Forelimb muscle (tissue), 1 donor: Measurements from ENCODE around the gene PROSER1. TPM values are rescaled to one million over a fixed set of nuclear protein-coding genes. Genes with fewer than 3 reads are reported as not detected.
"Not testable (repeated sequence)": the region's sequence is repeated elsewhere in the genome, so short reads cannot be mapped to it uniquely, and the experiment has no call there.

Experiments used
- DNase-seq: peaks from one replicate; pipeline ENCODE4 v3.0.0-alpha.2; 2013; ENCODE audit warnings: low read depth
- polyA plus RNA-seq: library from polyadenylated mRNA; unstranded; fragments of 120-200 nt; gene quantifications from one replicate; pipeline ENCODE4 v1.2.1, GENCODE V29; 2013; ENCODE audit not compliant: insufficient read length

The PROSER1 gene
- polyA plus RNA-seq: 23.0 TPM

DNA sequence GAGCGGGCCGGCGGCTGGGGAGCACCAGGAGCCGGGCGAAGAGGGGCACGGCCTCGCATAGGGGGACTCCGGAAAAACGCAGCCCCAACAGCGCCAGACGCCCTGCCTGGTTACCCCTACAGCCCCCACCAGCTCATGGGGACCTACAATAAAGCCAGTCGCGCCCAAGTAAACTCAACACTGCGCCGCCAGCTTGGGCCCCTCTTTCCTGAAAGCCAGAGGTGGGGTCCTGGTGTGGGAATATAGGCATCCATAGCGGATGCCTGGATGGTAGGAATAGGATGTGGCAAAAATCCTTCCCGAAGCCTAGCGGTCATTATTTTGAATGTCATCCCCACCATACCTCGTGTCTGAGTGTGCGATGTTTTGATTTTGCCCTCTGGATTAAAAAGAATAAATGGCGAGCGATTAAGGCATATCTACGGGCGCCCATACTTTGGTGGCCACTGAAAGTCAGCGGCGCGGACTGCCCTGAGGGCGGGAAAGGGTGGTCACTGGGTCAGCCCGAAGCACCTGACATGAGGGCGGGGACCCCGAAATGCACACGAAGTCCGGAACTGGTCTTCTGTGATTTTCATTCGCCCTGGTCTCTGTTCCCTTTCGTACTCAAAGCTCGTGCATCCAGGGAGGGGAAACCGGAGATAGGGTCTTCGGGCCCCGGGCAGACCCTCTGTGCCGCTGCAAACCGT, at the start of gene PROSER1, which contains the start of gene NHLRC3:
Gene PROSER1 (minus strand): TSS at position 210 of the 689 bp plus-strand sequence. CDS start 847 bp downstream, outside the sequence.
Gene NHLRC3 (plus strand): TSS at position 577 of the 689 bp plus-strand sequence. CDS start 184 bp downstream, outside the sequence.
- peak; percentile 84 for DNase-seq

DNA sequence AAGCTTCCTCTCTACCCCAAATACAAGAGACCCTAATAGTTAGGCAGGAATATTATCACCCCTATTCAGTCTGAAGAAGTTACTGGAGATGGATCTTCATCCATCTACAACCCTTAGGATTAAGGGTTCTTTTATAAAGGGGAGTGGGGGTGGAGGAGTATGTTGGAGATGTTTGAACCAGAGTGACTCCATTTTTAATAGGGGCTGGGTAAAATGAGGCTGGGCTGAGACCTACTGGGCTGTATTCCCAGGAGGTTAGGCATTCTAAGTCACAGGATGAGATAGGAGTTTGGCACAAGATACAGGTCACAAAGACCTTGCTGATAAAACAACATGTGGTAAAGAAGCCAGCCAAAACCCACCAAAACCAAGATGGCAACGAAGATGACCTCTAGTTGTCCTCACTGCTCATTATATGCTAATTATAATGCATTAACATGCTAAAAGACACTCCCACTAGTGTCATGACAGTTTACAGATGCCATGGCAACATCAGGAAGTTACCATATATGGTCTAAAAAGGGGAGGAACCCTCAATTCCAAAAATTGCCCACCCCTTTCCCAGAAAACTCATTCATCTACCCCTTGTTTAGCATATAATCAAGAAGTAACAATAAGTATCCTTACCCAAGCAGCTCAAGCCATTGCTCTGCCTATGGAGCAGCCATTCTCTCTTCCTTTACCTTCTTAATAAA, 48.5 kb upstream of the PROSER1 start:
- DNase-seq: not testable (repeated sequence)

DNA sequence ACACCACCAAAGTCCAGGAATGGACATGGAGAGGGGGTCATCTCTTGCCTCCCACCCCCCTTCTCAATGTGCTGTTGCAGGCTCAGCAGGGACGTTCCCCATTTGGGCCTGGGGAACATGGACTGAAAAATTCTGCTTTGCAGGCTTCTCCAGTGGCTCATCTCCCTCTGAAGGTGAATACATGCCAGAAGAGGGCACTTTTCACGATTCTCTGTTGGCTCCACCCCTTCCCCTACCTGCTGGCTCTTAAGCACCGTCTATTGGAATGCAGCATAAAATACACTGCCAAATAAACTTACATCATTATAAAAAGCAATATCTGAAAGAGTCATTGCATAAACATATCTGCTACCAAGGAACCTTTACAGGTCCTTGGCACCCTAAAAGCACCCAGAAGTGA, 36.1 kb upstream of the PROSER1 start:
- no peak for DNase-seq

DNA sequence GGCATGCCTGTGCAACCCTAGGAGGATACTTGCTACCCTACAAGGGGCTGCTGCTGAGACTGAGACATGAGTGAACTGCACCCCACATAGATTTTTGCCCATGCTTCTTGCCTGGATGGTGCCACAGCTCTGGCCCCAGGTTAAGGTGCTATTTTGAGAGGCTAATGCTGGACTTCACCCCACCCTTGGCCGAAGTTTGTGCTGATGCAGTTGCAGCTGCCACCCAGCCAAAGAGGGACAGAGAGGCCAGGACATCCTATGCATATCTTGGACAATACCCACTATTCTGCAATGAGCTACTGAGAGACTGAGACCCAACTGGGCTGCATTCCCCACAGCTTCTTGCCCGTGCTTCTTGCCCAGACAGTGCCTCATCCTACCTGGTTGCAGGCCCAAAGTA, 35.0 kb upstream of the PROSER1 start:
- DNase-seq: no peak

DNA sequence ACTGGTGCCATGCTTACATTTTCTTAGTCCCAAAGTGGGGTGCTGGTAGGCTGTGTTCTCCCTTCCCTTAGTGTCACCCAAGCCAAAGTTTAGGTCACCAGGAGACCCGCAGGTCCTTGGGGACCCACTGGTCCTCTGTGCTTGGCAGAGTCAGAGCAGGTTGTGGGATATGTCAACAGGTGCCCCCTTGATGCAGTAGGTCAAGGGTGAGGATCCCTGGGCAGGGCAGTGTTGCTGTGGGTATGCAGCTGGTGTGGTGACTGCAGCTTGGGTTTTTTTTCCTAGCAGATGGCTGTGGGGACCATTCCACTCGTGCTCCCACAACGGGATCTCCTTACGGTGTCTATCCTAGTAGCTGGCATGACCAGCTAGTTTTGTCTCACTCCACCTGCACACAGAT, 24.1 kb upstream of the PROSER1 start:
- no peak for DNase-seq

DNA sequence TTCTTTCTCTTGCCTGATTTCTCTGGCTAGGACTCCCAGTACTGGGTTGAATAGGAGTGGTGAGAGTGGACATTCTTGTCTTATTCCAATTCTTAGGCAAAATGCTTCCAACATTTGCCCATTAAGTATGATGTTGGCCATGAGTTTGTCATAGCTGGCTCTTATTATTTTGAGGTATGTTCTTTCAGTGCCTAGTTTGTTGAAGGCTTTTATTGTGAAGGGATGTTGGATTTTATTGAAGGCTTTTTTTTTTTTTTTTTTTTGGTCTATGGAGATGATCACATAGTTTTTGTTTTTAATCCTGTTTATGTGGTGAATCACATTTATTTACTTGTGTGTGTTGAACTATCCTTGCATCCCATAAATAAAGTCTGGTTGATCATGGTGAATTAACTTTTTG, 20.2 kb upstream of the PROSER1 start:
- no peak for DNase-seq

DNA sequence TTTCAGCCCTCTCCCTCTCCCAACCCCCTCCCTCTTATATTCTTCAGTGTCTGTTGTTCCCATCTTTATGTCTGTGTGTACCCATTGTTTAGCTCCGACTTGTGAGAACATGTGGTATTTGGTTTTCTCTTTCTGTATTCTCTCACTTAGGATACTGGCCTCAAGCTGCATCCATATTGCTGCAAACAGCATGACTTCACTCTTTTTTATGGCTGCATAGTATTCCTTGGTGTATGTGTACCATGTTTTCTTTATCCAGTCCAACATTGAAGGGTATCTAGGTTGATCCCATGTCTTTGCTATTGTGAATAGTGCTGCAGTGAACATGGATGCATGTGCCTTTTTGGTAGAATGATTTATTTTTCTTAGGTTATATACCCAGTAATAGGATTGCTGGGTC, 18.1 kb upstream of the PROSER1 start:
- DNase-seq: no peak

DNA sequence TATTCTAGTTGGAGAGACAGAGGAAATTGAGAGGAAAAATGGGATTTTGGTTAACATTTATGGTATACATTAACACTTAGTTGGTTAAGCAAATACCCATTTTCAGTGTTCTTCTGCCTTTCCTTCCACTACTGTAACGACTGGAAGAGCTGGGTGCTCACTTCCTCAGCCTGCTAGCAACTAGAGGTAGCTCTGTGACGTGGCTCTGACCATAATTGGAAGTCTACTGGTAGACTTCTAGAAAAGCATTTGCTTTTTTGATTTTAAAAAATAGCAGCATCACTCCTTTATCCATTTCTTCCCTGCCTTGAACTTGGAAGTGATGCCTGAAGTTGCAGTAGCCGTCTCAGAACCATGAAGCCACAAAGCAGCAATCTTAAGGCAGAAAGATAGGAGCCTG, 16.2 kb upstream of the PROSER1 start:
- DNase-seq: no peak

DNA sequence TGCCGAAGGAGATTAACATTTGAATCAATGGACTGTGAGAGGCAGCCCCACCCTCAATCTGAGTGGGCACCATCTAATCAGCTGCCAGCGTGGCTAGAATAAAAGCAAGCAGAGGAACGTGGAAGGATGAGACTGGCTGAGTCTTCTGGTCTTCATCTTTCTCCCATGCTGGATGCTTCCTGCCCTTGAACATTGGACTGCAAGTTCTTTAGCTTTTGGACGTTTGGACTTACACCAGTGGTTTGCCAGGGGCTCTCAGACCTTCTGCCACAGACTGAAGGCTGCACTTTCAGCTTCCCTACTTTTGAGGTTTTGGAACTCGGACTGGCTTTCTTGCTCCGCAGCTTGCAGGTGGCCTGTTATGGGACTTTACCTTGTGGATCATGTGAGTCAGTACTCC, 15.1 kb upstream of the PROSER1 start:
- DNase-seq: no peak

DNA sequence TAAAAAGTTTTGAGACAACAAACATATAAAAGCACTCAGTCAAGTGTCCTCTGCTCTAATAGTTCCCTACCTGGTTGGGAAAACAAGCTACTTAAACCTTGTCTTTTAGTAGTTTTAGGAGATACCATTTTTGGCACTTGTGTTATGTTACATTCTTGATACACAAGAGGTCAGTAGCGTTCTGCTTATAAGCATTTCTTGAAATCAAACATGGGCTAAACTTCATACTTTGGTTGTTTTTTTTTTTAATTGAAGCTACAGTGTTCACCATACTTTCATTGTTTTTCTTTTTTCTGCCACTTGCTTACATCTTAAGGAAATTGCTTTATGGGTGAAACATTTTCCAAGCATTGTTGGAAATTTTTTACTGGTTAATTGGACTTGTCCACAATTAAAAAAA, 13.3 kb upstream of the PROSER1 start:
- DNase-seq: peak; percentile 31

DNA sequence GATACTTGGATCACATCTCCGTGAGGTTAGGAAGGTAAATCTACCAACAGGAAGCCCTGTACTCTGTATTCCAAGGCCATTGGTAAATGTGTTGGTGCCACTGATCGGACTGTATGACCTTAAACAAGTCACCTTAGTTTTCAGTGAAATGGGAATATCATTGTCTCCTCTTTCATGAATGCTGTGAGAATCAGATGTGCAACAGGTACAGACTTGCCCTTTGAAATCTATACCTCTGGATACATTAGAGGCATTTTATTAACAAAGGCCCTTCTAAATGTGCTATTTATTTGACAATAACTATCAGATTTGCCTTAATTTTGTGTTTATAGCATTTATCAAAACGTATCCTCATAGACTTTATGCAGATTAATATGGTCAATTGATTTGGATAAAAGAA, 11.4 kb upstream of the PROSER1 start:
- DNase-seq: no peak

DNA sequence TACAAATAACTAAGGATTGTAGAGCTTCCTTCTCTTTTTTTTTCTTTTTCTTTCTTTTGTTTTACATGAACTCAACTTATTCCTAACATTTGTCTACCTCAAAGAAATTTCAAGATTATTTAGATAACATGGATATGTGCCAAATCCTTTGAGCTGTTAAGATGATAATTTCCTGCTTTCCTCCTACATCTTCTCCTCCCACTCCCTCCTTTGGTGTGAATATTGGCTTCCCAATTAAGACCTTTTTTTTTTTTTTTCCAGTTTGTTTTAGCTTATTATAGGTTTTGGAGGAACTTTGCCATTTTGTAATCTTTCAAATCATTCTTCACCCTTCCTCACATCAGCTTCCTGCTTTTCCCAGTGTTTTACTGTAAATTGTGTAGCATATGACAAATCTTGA, 10.9 kb upstream of the PROSER1 start:
- DNase-seq: no peak

DNA sequence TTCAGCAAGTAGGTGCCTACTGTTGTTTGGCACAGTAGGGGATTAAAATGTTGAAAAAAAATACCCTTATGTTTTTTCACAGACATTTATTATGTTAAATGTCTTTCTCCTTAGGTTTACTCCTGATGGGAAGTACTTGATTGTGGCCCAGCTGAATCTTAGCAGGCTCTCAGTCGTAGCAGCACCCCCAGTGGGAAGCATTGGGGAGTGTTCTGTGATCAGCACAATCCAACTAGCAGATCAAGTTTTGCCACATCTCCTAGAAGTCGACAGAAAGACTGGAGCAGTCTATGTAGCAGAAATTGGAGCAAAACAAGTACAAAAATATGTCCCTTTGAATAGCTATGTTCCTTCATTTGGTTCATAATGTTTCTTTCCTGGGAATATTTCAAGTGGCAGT, 9.7 kb upstream of the PROSER1 start:
- DNase-seq: no peak

DNA sequence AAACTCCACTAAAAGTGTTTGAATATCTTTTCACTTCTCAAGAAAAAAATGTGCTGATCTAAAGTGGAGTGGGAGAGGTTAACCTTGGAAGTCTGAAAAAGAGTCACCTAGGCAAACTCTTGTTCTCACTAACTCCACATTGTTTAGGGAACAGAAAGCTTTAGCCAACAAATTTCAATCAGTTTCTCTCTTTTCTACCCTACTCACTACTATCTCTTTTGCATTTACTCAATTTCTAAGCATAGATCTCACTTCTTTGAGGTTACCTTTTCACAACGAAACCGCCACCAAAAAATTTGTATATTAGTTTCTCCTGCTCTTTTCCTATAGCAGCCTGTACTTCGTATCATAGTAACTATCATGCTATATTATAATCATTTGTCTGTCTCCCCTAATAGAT, 6.6 kb upstream of the PROSER1 start:
- no peak for DNase-seq

DNA sequence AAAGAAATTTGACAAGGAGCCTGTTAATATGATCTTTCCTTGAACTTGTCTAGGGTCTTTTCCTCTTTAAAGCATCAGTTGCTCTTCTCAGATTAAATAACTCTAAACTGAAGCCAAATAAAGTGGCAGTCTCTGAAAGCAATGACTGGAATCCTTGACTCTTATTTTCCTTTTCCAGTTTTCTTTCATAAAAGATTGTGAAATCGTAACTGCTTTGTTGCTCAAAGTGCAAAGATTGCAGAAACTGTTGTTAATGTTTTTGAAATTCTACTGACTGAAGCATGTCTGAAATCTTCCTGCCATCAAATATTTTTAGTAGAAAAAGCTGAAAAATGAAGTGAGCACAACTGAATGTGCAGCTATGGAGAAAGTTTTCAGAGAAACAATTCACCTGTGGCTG, 2.3 kb upstream of the PROSER1 start:
- DNase-seq: no peak

DNA sequence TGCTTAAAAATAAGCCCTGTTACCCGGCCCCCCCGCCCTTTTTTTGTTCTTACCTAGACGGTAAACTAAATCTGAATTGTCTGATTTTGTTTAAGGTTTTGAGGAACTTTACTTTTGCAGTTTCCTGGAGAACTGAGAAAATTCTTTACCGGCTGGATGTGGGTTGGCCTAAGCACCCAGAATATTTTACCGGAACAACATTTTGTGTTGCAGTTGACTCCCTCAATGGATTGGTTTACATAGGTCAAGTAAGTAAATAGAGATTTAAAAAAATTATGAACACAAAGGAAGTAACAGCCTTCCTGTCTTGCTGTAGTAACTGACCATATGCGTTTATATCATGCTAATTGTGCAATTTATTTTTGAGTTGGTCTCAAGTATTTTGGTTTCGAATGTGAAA, 1.2 kb upstream of the PROSER1 start:
- DNase-seq: no peak

DNA sequence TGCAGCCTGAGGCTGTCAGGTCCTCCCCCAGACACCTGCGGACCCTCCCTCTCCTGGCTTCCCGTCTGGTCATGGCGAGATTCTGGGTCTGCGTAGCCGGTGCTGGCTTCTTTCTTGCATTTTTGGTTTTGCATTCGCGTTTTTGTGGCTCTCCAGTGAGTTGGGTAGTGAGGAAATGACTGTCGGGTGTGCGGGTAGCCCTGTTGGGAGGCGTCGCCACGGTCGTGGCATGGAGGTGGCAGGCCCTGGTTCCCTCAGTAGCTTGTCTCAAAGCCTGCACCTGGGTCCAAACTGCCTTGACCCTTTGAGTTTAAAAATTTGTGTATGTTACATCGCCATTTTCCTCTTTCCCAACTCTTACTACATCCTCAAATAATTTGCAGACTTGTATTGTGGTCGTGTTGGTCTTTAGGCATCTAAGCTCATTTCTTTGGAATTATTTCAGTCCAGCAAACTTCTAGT, 711 bp upstream of the PROSER1 start:
- no peak for DNase-seq

DNA sequence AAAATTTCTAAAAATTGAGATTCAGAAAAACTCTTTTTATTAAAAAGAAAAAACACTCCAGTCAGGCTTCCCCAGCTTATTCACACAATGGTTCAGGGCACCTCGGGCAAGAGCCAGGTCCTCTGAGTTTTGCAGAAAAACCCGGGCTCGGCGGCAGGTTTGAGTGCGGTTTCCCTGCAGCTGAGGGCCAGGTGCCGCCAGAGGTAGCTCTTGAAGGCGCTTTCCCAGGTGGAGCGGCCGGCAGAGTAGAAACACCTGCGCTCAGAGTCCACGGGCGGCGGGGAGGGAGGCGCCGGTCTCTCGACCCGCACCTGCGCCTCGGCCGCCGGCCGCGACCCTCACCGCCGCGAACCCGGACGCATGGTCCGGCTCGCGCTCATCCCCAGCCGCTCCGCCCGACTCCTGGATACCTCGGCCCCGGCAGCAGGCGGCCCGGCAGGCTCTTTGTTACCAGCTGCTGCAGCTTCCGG, 444 bp downstream of the PROSER1 start:
- no peak for DNase-seq

DNA sequence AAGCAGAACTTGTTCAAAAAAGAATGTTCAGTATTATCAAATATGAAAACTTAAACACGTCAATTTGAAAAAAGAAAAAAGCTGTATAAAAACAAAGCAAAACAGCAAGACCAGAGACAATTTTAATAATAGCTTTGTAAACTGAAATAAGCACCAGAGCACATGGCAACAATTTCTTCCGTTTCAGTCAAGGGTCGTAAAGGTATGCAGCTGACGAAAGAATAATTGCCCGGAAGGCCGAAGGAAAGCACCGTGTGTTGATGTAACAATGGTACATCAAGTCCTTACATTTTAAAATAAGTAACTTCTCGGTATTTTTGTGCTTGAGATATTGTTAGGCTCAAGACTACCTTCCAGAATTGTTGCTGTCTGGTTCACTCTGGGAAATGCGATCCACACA, 1.7 kb downstream of the PROSER1 start:
- DNase-seq: no peak

DNA sequence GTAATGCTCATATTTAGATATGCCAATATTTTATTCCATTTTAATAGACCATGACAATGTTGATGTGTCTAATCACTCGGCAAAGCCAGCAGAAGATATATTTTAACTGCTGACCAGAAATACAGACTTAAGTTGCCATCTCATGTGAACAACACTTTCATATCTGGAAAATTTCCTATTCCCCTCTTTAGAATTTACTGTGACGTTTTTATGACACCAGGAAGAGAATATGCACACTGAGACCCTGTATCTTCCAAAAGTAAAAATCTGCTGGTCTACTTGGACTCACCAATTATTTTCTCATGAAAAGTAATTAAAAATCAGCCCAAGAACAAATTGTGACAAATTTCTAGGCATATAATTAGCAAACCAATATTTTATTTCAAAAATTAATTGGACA, 2.1 kb downstream of the PROSER1 start:
- no peak for DNase-seq

DNA sequence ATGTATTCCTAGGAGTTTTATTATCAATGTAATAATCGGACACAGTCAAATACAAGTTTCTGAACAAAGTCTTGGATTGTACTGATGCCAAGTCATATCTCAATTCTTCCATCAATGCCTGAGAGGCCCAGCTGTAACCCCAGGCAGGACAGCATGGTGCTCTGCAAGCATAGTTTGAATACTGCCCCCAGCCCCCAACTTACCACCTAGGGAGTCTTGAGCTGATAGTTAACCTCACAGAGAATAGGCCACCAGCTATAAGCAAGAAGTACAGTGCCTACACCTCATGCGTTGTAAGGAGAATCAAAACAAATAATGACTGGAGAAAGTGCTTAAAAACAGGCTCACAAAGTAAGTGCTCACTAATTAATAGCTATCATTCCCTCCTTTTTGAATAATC, 2.7 kb downstream of the PROSER1 start:
- DNase-seq: no peak

DNA sequence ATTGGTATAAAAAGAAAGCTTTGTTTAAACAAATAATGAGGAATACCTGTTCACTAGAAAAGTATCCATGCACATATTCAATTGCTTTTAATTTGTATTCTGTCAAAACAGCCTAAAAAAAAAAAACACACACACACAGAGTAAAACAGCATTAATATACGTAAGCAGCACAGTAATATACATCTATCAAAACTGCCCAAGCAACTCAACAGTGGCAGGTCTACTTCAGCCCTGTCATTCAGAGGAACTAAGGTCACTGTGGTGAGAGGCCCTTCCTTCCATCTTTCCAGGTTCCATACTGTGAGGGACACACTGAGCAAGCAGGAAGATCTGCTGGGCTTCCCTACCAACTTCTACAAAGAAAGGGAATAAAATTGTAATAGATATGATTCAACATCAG, 3.8 kb downstream of the PROSER1 start:
- DNase-seq: no peak

DNA sequence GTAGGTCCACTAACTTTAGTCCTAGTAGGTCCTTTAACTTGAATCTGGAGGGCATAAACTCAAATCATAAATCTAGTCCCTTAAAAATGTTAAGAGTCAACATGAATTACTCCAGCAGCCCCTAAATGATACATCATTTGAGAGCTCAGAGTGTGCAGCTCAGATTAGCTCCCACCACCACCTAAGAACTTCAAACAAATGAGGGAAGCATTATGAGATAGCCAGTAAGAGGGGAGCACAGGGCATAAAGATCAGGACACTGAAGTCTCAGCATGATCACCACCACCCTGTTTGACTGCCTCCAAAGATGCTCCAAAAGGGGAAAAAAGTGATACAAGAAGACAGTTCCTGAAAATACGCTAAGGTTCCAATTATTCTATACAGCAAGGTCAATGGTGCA, 5.7 kb downstream of the PROSER1 start:
- no peak for DNase-seq
